Hepatocyte (in vitro differentiated cells): ENCODE data around the gene RNF19B.

Experiments used
- EZH2 ChIP-seq: fragments of 200-600 bp; sonication (generic); IDR thresholded peaks from 2 replicates; pipeline ENCODE4 v1.6.1; 2016; ENCODE audit warnings: antibody characterized with exemption, mild to moderate bottlenecking, borderline replicate concordance
- EZH2phosphoT487 ChIP-seq: fragments of 200-600 bp; sonication (generic); IDR thresholded peaks from one replicate; pipeline ENCODE4 v1.6.1; 2018; ENCODE audit warnings: antibody characterized with exemption, mild to moderate bottlenecking, low read depth, moderate library complexity; ENCODE audit not compliant: unreplicated experiment, severe bottlenecking
- TF ChIP-seq, protein P1 (sequence below): fragments of 200-600 bp; sonication (generic); IDR thresholded peaks from 2 replicates; pipeline ENCODE4 v1.5.1; 2016; ENCODE audit warnings: antibody characterized with exemption, mild to moderate bottlenecking; ENCODE audit not compliant: poor library complexity

DNA sequence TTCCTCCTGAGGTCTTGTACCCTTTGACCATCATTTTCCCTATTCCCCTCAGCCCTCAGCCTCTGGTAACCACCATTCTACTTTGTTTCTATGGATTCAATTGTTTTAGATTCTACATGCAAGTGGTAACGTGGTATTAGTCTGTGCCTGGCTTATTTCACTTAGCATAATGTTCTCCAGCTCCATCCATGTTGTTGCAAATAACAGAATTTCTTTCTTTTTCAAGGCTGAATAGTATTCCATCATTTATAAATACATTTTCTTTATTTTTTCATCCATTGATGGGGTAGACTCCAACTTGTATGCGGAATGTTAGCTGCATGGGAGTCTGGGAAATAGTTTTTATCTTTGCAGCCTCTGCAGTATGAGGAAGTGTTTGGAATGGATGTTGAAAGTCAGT, 37.2 kb downstream of the RNF19B start:
- TF ChIP-seq, protein P1, sequence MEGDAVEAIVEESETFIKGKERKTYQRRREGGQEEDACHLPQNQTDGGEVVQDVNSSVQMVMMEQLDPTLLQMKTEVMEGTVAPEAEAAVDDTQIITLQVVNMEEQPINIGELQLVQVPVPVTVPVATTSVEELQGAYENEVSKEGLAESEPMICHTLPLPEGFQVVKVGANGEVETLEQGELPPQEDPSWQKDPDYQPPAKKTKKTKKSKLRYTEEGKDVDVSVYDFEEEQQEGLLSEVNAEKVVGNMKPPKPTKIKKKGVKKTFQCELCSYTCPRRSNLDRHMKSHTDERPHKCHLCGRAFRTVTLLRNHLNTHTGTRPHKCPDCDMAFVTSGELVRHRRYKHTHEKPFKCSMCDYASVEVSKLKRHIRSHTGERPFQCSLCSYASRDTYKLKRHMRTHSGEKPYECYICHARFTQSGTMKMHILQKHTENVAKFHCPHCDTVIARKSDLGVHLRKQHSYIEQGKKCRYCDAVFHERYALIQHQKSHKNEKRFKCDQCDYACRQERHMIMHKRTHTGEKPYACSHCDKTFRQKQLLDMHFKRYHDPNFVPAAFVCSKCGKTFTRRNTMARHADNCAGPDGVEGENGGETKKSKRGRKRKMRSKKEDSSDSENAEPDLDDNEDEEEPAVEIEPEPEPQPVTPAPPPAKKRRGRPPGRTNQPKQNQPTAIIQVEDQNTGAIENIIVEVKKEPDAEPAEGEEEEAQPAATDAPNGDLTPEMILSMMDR, result no peak
- TF ChIP-seq EZH2, result no peak
- no peak for TF ChIP-seq EZH2phosphoT487
